ENCODE data around the gene MUC5AC.
A peak's percentile ranks its signal among the peaks of the same experiment; 100 is the strongest.

The MUC5AC gene

GRCh38 chr11:1219834-1220815 is 62.4 kb downstream of the MUC5AC start:
- H3K27ac ChIP-seq: no peak overlapping the region
- no peak for TF ChIP-seq ZFX (IDR thresholded peaks at IDR 0.05; ENCODE audit: borderline replicate concordance)

- no peak overlapping the region for H3K27ac ChIP-seq
- TF ChIP-seq ZFX (IDR thresholded peaks at IDR 0.05; ENCODE audit: borderline replicate concordance): no peak
- TF ChIP-seq, protein P1, sequence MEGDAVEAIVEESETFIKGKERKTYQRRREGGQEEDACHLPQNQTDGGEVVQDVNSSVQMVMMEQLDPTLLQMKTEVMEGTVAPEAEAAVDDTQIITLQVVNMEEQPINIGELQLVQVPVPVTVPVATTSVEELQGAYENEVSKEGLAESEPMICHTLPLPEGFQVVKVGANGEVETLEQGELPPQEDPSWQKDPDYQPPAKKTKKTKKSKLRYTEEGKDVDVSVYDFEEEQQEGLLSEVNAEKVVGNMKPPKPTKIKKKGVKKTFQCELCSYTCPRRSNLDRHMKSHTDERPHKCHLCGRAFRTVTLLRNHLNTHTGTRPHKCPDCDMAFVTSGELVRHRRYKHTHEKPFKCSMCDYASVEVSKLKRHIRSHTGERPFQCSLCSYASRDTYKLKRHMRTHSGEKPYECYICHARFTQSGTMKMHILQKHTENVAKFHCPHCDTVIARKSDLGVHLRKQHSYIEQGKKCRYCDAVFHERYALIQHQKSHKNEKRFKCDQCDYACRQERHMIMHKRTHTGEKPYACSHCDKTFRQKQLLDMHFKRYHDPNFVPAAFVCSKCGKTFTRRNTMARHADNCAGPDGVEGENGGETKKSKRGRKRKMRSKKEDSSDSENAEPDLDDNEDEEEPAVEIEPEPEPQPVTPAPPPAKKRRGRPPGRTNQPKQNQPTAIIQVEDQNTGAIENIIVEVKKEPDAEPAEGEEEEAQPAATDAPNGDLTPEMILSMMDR (IDR thresholded peaks at IDR 0.05): no peak
Measured at GRCh38 chr11:1220941-1221721, 63.4 kb downstream of the MUC5AC start.

DNA sequence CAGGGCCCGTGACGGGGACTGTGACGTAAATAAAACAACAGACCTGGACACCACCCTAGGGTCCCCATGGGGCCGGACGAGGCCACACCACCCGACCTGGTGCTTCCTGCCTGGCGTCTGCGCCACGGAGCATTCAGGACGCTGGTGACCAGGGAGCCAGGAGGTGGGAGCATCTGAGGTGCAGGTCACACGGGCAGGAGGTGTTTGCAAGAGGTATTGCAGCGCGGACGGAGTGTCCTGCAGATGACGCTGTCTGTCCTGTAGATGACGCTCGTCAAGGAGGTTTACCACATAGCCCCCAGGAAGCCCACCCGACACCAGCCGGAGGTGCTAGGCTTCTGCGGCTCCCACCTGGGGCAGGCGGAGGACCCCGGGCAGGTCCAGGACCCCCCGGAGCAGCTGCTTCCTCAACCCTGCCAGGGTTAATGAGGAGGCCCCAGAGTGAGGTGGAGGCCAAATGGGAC is 64.1 kb downstream of the MUC5AC start:
- TF ChIP-seq ZFX (IDR thresholded peaks at IDR 0.05; ENCODE audit: borderline replicate concordance): no peak
- TF ChIP-seq, protein P1 (IDR thresholded peaks at IDR 0.05): peak; percentile 43
- no peak overlapping the region for H3K27ac ChIP-seq

- no peak for TF ChIP-seq ZFX (IDR thresholded peaks at IDR 0.05; ENCODE audit: borderline replicate concordance)
- TF ChIP-seq, protein P1 (IDR thresholded peaks at IDR 0.05): no peak
- no peak within 1 kb of the TSS for H3K27ac ChIP-seq
Measured at GRCh38 chr11:1222491-1223345, 65.0 kb downstream of the MUC5AC start, which contains the start of gene MUC5B. Gene MUC5B, plus strand, starts transcription at chr11:1223066. Its CDS starts 58 bp downstream, at chr11:1223124.

- TF ChIP-seq, protein P1 (IDR thresholded peaks at IDR 0.05): no peak
- no peak for TF ChIP-seq ZFX (IDR thresholded peaks at IDR 0.05; ENCODE audit: borderline replicate concordance)
- no peak overlapping the region for H3K27ac ChIP-seq
Measured at GRCh38 chr11:1223346-1224110, 65.8 kb downstream of the MUC5AC start.

DNA sequence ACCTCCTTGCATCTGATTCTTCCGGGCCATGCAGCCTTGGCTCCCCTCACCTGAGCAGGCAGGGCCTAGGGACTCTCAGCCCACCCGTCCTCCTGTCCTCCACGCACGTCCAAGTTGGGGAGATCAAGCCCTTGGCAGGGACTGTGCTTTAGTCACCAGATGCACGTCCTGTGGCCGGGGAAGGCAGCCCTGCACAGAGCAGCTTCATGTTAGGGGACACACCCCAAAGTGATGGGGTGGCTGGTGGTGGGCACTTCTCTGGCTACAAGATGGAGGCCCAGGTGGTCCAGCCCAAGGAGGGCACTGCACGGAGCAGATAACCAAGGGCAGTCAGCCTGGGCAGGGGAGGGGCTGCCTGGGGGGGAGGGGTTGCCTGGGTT is 66.3 kb downstream of the MUC5AC start:
- TF ChIP-seq, protein P1 (IDR thresholded peaks at IDR 0.05): no peak
- TF ChIP-seq ZFX (IDR thresholded peaks at IDR 0.05; ENCODE audit: borderline replicate concordance): no peak
- no peak overlapping the region for H3K27ac ChIP-seq
